ENCODE data around the gene BATF3. TPM values are rescaled to one million over a fixed set of nuclear protein-coding genes. Genes with fewer than 3 reads are reported as not detected.

BATF3 gene
- total and polyA plus RNA-seq, 2 experiments from 2014 or later = 0.46 to 0.86 TPM

GRCh38 chr1:212702672-212703071 is 3.0 kb upstream of the BATF3 start:
- DNase-seq = no peak
- peaks cover 12% of the 10 kb centered on the region for H3K27me3 ChIP-seq (replicated peaks; ENCODE audit: insufficient read depth)
- 45 to 55% methylated on average over 1 of the region's 1 CpG for WGBS, 2 experiments (ENCODE audit: low coverage in 1 of 2, low lambda C conversion rate in 2 of 2, missing lambda C conversion rate in 2 of 2)
- no peak overlapping the region for H3K4me3 ChIP-seq
- H3K79me2 ChIP-seq (ENCODE audit: insufficient read depth) = no peaks in the 10 kb centered on the region
- in situ Hi-C loops (cut with MboI) = no loop called here
- H3K9me3 ChIP-seq (ENCODE audit: low read depth) = no peaks in the 10 kb centered on the region
- peaks cover 21% of the 10 kb centered on the region for H3F3A ChIP-seq (ENCODE audit: insufficient read depth)
- no peak for TF ChIP-seq EZH2 (IDR thresholded peaks at IDR 0.05; ENCODE audit: insufficient read depth, poor library complexity, severe bottlenecking)
- no peak for TF ChIP-seq EZH2phosphoT487 (IDR thresholded peaks at IDR 0.05; ENCODE audit: insufficient read depth, low read depth)
- H3K4me2 ChIP-seq (ENCODE audit: unreplicated experiment) = no peak overlapping the region
- H2AFZ ChIP-seq = no peak overlapping the region
- no peak overlapping the region for H3K9ac ChIP-seq
- no peaks in the 10 kb centered on the region for H4K20me1 ChIP-seq (ENCODE audit: insufficient read depth)
- no peak overlapping the region for H3K27ac ChIP-seq
- no peaks in the 10 kb centered on the region for H3K9me2 ChIP-seq (ENCODE audit: insufficient read depth)
- H3K36me3 ChIP-seq (ENCODE audit: low read depth) = no peaks in the 10 kb centered on the region
- no peaks in the 10 kb centered on the region for H3K4me1 ChIP-seq (ENCODE audit: insufficient read depth)

DNA sequence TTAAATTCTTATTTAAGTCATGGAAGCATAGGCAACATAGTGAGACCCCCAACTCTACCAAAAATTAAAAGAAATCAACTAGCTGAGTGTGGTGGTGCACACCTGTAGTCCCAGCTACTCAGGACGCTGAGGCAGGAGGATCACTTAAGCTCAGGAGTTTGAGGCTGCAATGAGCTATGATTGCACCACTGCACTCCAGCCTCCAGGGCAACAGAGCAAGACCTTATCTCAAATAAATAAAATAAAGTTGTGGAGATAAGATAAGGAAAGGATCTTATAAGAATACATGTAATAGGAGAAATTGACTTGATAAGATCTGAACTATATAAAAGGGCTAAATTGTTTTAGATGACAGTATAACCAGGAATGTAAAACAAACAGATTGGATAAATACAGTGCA is 2.3 kb upstream of the BATF3 start:
- H4K20me1 ChIP-seq (ENCODE audit: insufficient read depth) = no peaks in the 10 kb centered on the region
- H2AFZ ChIP-seq = no peak overlapping the region
- in situ Hi-C loops (cut with MboI) = no loop called here
- H3K79me2 ChIP-seq (ENCODE audit: insufficient read depth) = no peaks in the 10 kb centered on the region
- H3K27ac ChIP-seq = no peak overlapping the region
- 93 to 94% methylated on average over 1 of the region's 1 CpG for WGBS, 2 experiments (ENCODE audit: low coverage in 1 of 2, low lambda C conversion rate in 2 of 2, missing lambda C conversion rate in 2 of 2)
- H3K9ac ChIP-seq = no peak overlapping the region
- TF ChIP-seq EZH2phosphoT487 (IDR thresholded peaks at IDR 0.05; ENCODE audit: insufficient read depth, low read depth) (no peak), EZH2 (IDR thresholded peaks at IDR 0.05; ENCODE audit: insufficient read depth, poor library complexity, severe bottlenecking) (no peak)
- H3F3A ChIP-seq (ENCODE audit: insufficient read depth) = peaks cover 21% of the 10 kb centered on the region
- DNase-seq = no peak
- H3K4me3 ChIP-seq = no peak overlapping the region
- H3K9me2 ChIP-seq (ENCODE audit: insufficient read depth) = no peaks in the 10 kb centered on the region
- H3K4me1 ChIP-seq (ENCODE audit: insufficient read depth) = no peaks in the 10 kb centered on the region
- H3K4me2 ChIP-seq (ENCODE audit: unreplicated experiment) = no peak overlapping the region
- H3K9me3 ChIP-seq (ENCODE audit: low read depth) = no peaks in the 10 kb centered on the region
- peaks cover 15% of the 10 kb centered on the region for H3K27me3 ChIP-seq (replicated peaks; ENCODE audit: insufficient read depth)
- no peaks in the 10 kb centered on the region for H3K36me3 ChIP-seq (ENCODE audit: low read depth)

GRCh38 chr1:212700892-212701819 is 1.5 kb upstream of the BATF3 start:
- Histone ChIP-seq H3K4me3 (peak overlapping the region; percentile 72), H3K4me1 (ENCODE audit: insufficient read depth) (no peaks in the 10 kb centered on the region), H3K9me3 (ENCODE audit: low read depth) (no peaks in the 10 kb centered on the region), H2AFZ (peak overlapping the region; percentile 82; the same call in 1 of the 2 replicates), H4K20me1 (ENCODE audit: insufficient read depth) (no peaks in the 10 kb centered on the region), H3K9ac (peak overlapping the region; percentile 68; the same call in 1 of the 2 replicates), H3F3A (ENCODE audit: insufficient read depth) (peaks cover 21% of the 10 kb centered on the region), H3K27me3 (replicated peaks; ENCODE audit: insufficient read depth) (peaks cover 15% of the 10 kb centered on the region), H3K36me3 (ENCODE audit: low read depth) (no peaks in the 10 kb centered on the region), H3K4me2 (ENCODE audit: unreplicated experiment) (peak overlapping the region; percentile 75), H3K9me2 (ENCODE audit: insufficient read depth) (no peaks in the 10 kb centered on the region), H3K79me2 (ENCODE audit: insufficient read depth) (no peaks in the 10 kb centered on the region), H3K27ac (no peak overlapping the region)
- TF ChIP-seq EZH2phosphoT487 (IDR thresholded peaks at IDR 0.05; ENCODE audit: insufficient read depth, low read depth) (no peak), EZH2 (IDR thresholded peaks at IDR 0.05; ENCODE audit: insufficient read depth, poor library complexity, severe bottlenecking) (no peak)
- in situ Hi-C loops (cut with MboI) = no loop called here
- peak; percentile 75 for DNase-seq
- 12 to 13% methylated on average over 27 of the region's 27 CpGs for WGBS, 2 experiments (ENCODE audit: low coverage in 1 of 2, low lambda C conversion rate in 2 of 2, missing lambda C conversion rate in 2 of 2)

- Histone ChIP-seq H3K27me3 (replicated peaks; ENCODE audit: insufficient read depth) (peaks cover 15% of the 10 kb centered on the region), H3K4me2 (ENCODE audit: unreplicated experiment) (peak overlapping the region; percentile 75), H3K4me3 (peak overlapping the region; percentile 72), H3K9me2 (ENCODE audit: insufficient read depth) (no peaks in the 10 kb centered on the region), H3F3A (ENCODE audit: insufficient read depth) (peaks cover 21% of the 10 kb centered on the region), H3K9me3 (ENCODE audit: low read depth) (no peaks in the 10 kb centered on the region), H3K36me3 (ENCODE audit: low read depth) (no peaks in the 10 kb centered on the region), H4K20me1 (ENCODE audit: insufficient read depth) (no peaks in the 10 kb centered on the region), H3K4me1 (ENCODE audit: insufficient read depth) (no peaks in the 10 kb centered on the region), H2AFZ (peak overlapping the region; percentile 82), H3K27ac (no peak overlapping the region), H3K9ac (peak overlapping the region; percentile 68), H3K79me2 (ENCODE audit: insufficient read depth) (no peaks in the 10 kb centered on the region)
- in situ Hi-C loops (cut with MboI) = no loop called here
- no peak for TF ChIP-seq EZH2phosphoT487 (IDR thresholded peaks at IDR 0.05; ENCODE audit: insufficient read depth, low read depth)
- no peak for TF ChIP-seq EZH2 (IDR thresholded peaks at IDR 0.05; ENCODE audit: insufficient read depth, poor library complexity, severe bottlenecking)
- DNase-seq = peak; percentile 55
- 2% methylated on average over 47 to 54 of the region's 56 CpGs for WGBS, 2 experiments (ENCODE audit: low coverage in 1 of 2, low lambda C conversion rate in 2 of 2, missing lambda C conversion rate in 2 of 2)
Observed at GRCh38 chr1:212700223-212700891, 717 bp upstream of the BATF3 start.
